Cardiac fibroblast (primary cell): Measurements from ENCODE around the gene PFKM.

Source experiments
- DNase-seq, 2 donors: peaks; one replicate each; pipeline versions ENCODE4 v3.0.0 to v3.0.0-alpha.2; 2010; ENCODE audit warnings: low read depth in 2 of 2
- H3K4me3 ChIP-seq, 2 donors: replicated peaks in 1 of 2; 1 replicate in 1 of 2; 2 replicates in 1 of 2; pipeline ENCODE4 v1.5.1; 2011; ENCODE audit warnings: low read depth in 2 of 2, low read length in 2 of 2, mild to moderate bottlenecking in 2 of 2, moderate library complexity in 1 of 2
- CTCF ChIP-seq: IDR thresholded peaks from one replicate; pipeline ENCODE4 v1.5.1; 2011; ENCODE audit warnings: low read depth, mild to moderate bottlenecking, low read length, inconsistent platforms

The PFKM gene

DNA sequence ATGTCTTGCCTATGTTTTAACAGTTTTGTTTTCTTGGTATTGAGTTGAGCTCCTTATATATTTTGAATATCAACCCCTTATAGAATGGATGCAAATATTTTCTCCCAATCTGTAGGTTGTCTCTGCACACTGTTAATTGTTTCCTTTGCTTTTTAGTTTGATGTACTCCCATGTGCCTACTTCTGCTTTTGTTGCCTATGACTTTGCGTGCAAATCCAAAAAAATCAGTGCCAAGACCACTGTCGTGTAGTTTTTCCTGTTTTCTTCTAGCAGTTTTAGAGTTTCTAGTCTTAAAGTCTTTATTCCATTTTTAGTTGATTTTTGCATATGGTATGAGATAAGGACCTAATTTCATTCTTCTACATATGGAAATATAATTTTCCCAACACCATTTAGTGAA lies 42.1 kb upstream of the PFKM start:
- no peak for DNase-seq
- no peak overlapping the region for H3K4me3 ChIP-seq
- TF ChIP-seq CTCF: no peak

DNA sequence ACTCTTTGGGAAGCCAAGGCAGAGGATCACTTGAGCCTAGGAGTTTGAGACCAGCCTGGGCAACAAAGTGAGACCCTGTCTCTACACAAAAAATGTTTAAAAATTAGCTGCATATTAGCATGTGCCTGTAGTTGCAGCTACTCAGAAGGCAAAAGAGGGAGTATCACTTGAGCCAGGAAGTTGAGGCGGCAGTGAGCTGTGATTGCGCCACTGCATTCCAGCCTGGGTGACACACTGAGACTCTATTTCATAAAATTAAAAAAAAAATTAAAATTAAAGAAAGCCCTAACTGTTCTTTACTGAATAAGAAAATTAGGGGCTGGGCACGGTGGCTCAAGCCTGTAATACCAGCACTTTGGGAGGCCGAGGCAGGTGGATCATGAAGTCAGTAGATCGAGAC lies 40.3 kb upstream of the PFKM start:
- TF ChIP-seq CTCF: no peak
- no peak overlapping the region for H3K4me3 ChIP-seq
- DNase-seq: peak; percentile 69 to 76

DNA sequence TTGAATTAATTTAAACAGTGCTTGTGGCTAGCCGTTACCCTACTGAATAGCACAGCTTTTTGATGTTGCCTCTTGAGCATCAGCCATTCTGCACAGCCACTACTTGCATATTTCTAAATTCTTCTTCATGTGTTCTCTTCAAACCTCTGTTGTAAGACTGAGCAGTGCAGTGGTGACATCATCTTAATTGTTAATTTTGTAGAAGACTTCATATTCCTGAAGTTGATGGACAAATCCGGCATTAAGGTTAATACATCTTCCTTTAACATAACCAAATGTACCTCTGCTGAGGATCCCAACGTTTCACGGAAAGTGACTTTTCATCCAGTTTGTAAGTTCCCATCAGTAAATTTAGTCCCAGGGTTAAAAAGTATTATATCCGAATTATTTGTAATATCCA lies 38.9 kb upstream of the PFKM start:
- no peak for TF ChIP-seq CTCF
- no peak for DNase-seq
- no peak overlapping the region for H3K4me3 ChIP-seq

DNA sequence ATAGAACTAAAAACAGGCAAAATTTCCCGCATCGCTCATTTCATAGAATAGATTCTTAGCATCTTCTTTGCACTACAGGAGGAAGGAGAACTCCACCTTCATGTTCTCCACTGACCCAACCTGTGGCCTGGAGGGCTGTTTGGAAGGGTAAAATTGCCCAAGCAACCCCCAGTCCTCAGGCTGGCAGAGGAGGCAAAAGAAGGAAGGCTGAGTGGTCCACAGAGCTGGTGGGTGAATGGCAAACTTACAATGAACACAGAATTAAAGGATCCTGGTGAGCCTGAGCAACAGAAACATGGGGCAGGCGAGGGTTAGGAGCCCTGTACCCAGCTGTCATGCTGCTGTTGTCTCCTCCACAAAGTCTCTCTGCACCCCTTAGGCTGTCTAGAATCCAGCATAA lies 38.3 kb upstream of the PFKM start:
- no peak overlapping the region for H3K4me3 ChIP-seq
- no peak for DNase-seq
- TF ChIP-seq CTCF: no peak

- peak; percentile 5 for TF ChIP-seq CTCF
- DNase-seq: peak; percentile 35 to 56
- no peak overlapping the region for H3K4me3 ChIP-seq
Measured at GRCh38 chr12:48084066-48084465, 35.1 kb upstream of the PFKM start.

- no peak for DNase-seq
- TF ChIP-seq CTCF: no peak
- H3K4me3 ChIP-seq: no peak overlapping the region
Measured at GRCh38 chr12:48084841-48085460, 34.2 kb upstream of the PFKM start.

DNA sequence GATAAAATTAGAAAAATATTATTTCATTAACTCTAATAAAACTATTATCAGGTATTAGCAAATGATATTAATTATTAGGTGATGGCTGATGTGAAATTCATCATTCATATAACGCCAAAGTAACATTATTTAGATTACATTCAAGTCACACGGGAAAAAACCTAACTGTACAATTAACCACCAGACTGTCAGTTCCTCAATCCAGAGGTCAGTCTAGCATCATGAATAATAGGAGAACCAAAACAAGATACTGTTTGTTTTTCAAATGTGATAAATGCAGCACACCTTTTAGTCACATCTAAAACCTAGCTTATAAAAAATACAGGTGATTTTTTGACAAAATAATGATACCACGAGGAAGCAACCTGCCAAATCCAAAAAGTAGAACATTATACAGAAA lies 32.8 kb upstream of the PFKM start:
- no peak overlapping the region for H3K4me3 ChIP-seq
- no peak for DNase-seq
- TF ChIP-seq CTCF: no peak
